Measurements from ENCODE around the gene ANKRD6. TPM values are rescaled to one million over a fixed set of nuclear protein-coding genes. Genes with fewer than 3 reads are reported as not detected.
"Not testable (repeated sequence)": the region's sequence is repeated elsewhere in the genome, so short reads cannot be mapped to it uniquely, and the experiment has no call there.

Gene ANKRD6
- total RNA-seq, 1 experiment from 2014 or later = 25.4 TPM

GRCh38 chr6:89637960-89638319, 205.0 kb downstream of the ANKRD6 start:
- no TSS peak for BruUV-seq (replicated peaks)
- Histone ChIP-seq H3K27ac (ENCODE audit: low read depth, low read length, poor library complexity, severe bottlenecking) (peak overlapping the region; percentile 76), H3K4me3 (ENCODE audit: low read depth, low read length, poor library complexity, severe bottlenecking) (peak overlapping the region; percentile 56), H3K4me1 (ENCODE audit: insufficient read depth, low read length, poor library complexity, severe bottlenecking) (peaks cover 11% of the 10 kb centered on the region), H3K36me3 (ENCODE audit: insufficient read depth, low read length, poor library complexity, severe bottlenecking) (peaks cover 18% of the 10 kb centered on the region), H3K27me3 (replicated peaks; ENCODE audit: insufficient read depth, low read depth, low read length, poor library complexity) (no peaks in the 10 kb centered on the region), H3K9me3 (ENCODE audit: low read depth, low read length, poor library complexity, severe bottlenecking) (no peaks in the 10 kb centered on the region)
- CTCF ChIA-PET = interaction anchor here (0.6 to 1.1 kb wide), 2 partner anchors 266 to 302 kb away, joined by 3 to 8 read pairs; no protein-coding TSS in a partner anchor
- intact Hi-C loops (cut with micrococcal nuclease; ENCODE audit: unreplicated experiment) = loop anchor here (1.0 kb wide), 1 partner anchor 205 kb away; the partner anchor contains the start of gene ANKRD6
- POLR2A ChIA-PET (ENCODE audit: low non-redundant PET) = no interaction called here
- no peak for DNase-seq (ENCODE audit: low spot score)
- no peak for TF ChIP-seq EZH2 (IDR thresholded peaks at IDR 0.05; ENCODE audit: borderline replicate concordance, low read depth, low read length, poor library complexity, severe bottlenecking)
- TF ChIP-seq, protein P1, sequence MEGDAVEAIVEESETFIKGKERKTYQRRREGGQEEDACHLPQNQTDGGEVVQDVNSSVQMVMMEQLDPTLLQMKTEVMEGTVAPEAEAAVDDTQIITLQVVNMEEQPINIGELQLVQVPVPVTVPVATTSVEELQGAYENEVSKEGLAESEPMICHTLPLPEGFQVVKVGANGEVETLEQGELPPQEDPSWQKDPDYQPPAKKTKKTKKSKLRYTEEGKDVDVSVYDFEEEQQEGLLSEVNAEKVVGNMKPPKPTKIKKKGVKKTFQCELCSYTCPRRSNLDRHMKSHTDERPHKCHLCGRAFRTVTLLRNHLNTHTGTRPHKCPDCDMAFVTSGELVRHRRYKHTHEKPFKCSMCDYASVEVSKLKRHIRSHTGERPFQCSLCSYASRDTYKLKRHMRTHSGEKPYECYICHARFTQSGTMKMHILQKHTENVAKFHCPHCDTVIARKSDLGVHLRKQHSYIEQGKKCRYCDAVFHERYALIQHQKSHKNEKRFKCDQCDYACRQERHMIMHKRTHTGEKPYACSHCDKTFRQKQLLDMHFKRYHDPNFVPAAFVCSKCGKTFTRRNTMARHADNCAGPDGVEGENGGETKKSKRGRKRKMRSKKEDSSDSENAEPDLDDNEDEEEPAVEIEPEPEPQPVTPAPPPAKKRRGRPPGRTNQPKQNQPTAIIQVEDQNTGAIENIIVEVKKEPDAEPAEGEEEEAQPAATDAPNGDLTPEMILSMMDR (conservative IDR thresholded peaks at IDR 0.05; ENCODE audit: low read depth, low read length) = no peak

DNA sequence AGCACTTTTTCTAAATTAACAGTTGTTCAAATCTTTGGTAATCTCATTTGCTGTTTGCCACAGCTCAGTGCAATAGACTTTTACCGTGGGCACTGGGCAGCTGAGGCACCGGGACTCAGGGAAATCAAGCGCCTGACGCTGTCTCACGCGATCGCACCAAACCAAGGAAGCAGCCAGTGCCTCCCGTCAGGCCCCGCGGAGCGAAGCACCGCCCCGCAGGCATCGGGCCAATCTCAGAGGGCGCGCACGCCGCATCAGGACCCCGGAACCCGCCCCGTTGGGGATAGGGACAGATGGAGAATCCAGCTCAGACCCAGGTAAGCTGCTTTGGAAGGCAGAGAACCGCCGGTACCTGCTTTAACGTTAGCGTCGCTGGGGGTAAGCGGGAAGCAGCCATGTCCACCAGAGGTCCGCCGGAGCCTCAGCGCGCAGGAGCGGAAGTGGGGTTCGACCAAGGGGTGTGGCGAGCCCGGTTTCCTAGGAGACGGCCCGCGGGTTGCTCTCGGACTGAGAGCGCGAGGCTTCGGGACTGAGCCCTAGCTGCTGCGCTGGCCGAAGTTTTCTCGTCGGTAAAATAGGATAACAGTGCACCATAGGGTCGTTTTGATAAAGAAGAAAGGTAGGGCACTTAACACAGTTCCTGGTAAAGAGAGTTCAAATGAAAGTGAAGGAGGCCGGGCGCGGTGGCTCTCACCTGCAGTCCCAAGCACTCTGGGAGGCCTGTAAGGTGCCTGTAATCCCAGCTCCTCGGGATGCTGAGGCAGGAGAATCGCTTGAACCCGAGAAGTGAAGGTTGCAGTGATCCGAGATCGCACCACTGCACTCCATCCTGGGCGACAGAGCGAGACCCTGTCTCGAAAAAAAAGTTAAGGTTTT, 205.6 kb downstream of the ANKRD6 start, which contains the start of gene LYRM2:
LYRM2 (minus strand) TSS at position 428 of the 876 bp plus-strand sequence; CDS start at position 397, 31 bp downstream.
- POLR2A ChIA-PET (ENCODE audit: low non-redundant PET) = no interaction called here
- no TSS peak for BruUV-seq (replicated peaks)
- CTCF ChIA-PET = interaction anchor here (0.6 to 1.1 kb wide), 2 partner anchors 267 to 301 kb away, joined by 3 to 8 read pairs; no protein-coding TSS in a partner anchor

GRCh38 chr6:89640804-89641203, 207.9 kb downstream of the ANKRD6 start:
- no peaks in the 10 kb centered on the region for H3K27me3 ChIP-seq (replicated peaks; ENCODE audit: insufficient read depth, low read depth, low read length, poor library complexity)
- H3K4me3 ChIP-seq (ENCODE audit: low read depth, low read length, poor library complexity, severe bottlenecking) = no peak overlapping the region
- TF ChIP-seq, protein P1 (conservative IDR thresholded peaks at IDR 0.05; ENCODE audit: low read depth, low read length) = no peak
- TF ChIP-seq EZH2 (IDR thresholded peaks at IDR 0.05; ENCODE audit: borderline replicate concordance, low read depth, low read length, poor library complexity, severe bottlenecking) = no peak
- CTCF ChIA-PET = no interaction called here
- intact Hi-C loops (cut with micrococcal nuclease; ENCODE audit: unreplicated experiment) = no loop called here
- H3K27ac ChIP-seq (ENCODE audit: low read depth, low read length, poor library complexity, severe bottlenecking) = no peak overlapping the region
- POLR2A ChIA-PET (ENCODE audit: low non-redundant PET) = interaction anchor here (0.6 kb wide), 1 partner anchor 52 kb away, joined by 16 read pairs; no protein-coding TSS in a partner anchor
- no TSS peak for BruUV-seq (replicated peaks)
- no peaks in the 10 kb centered on the region for H3K9me3 ChIP-seq (ENCODE audit: low read depth, low read length, poor library complexity, severe bottlenecking)
- peaks cover 11% of the 10 kb centered on the region for H3K4me1 ChIP-seq (ENCODE audit: insufficient read depth, low read length, poor library complexity, severe bottlenecking)
- no peak for DNase-seq (ENCODE audit: low spot score)
- peaks cover 37% of the 10 kb centered on the region for H3K36me3 ChIP-seq (ENCODE audit: insufficient read depth, low read length, poor library complexity, severe bottlenecking)

More for the DNA sequence above, 205.6 kb downstream of the ANKRD6 start, which contains the start of gene LYRM2:
- intact Hi-C loops (cut with micrococcal nuclease; ENCODE audit: unreplicated experiment) = loop anchor here (1.0 kb wide), 1 partner anchor 205 kb away; the partner anchor contains the start of gene ANKRD6
- peak within 1 kb of the TSS; percentile 76 for H3K27ac ChIP-seq (ENCODE audit: low read depth, low read length, poor library complexity, severe bottlenecking)
- DNase-seq (ENCODE audit: low spot score) = peak; percentile 96
- H3K9me3 ChIP-seq (ENCODE audit: low read depth, low read length, poor library complexity, severe bottlenecking) = no peaks in the 10 kb centered on the region
- no peaks in the 10 kb centered on the region for H3K27me3 ChIP-seq (replicated peaks; ENCODE audit: insufficient read depth, low read depth, low read length, poor library complexity)
- H3K4me3 ChIP-seq (ENCODE audit: low read depth, low read length, poor library complexity, severe bottlenecking) = peak within 1 kb of the TSS; percentile 56
- TF ChIP-seq, protein P1 (conservative IDR thresholded peaks at IDR 0.05; ENCODE audit: low read depth, low read length) = 0 out of 2 replicates have a peak, but pooled peaks have one; percentile 13
- TF ChIP-seq EZH2 (IDR thresholded peaks at IDR 0.05; ENCODE audit: borderline replicate concordance, low read depth, low read length, poor library complexity, severe bottlenecking) = no peak
- H3K4me1 ChIP-seq (ENCODE audit: insufficient read depth, low read length, poor library complexity, severe bottlenecking) = peaks cover 11% of the 10 kb centered on the region
- peaks cover 24% of the 10 kb centered on the region for H3K36me3 ChIP-seq (ENCODE audit: insufficient read depth, low read length, poor library complexity, severe bottlenecking)

GRCh38 chr6:89641581-89641980, 208.6 kb downstream of the ANKRD6 start:
- H3K4me1 ChIP-seq (ENCODE audit: insufficient read depth, low read length, poor library complexity, severe bottlenecking) = peaks cover 11% of the 10 kb centered on the region
- H3K9me3 ChIP-seq (ENCODE audit: low read depth, low read length, poor library complexity, severe bottlenecking); H3K27ac ChIP-seq (ENCODE audit: low read depth, low read length, poor library complexity, severe bottlenecking); DNase-seq (ENCODE audit: low spot score); intact Hi-C loops (cut with micrococcal nuclease; ENCODE audit: unreplicated experiment); H3K27me3 ChIP-seq (replicated peaks; ENCODE audit: insufficient read depth, low read depth, low read length, poor library complexity); H3K4me3 ChIP-seq (ENCODE audit: low read depth, low read length, poor library complexity, severe bottlenecking); POLR2A ChIA-PET (ENCODE audit: low non-redundant PET); BruUV-seq (replicated peaks); CTCF ChIA-PET: not testable (repeated sequence)
- peaks cover 37% of the 10 kb centered on the region for H3K36me3 ChIP-seq (ENCODE audit: insufficient read depth, low read length, poor library complexity, severe bottlenecking)

Measured in A673 (cell line).